Right renal pelvis (tissue), 4 donors: ENCODE results near the gene RGS12. TPM values are rescaled to one million over a fixed set of nuclear protein-coding genes. Genes with fewer than 3 reads are reported as not detected.

ENCODE experiments used
- DNase-seq, 4 donors: peaks; one replicate each; pipeline ENCODE4 v3.0.0-alpha.2; 2013; ENCODE audit warnings: low read depth in 4 of 4, low spot score in 3 of 4, missing footprints in 1 of 4
- polyA plus RNA-seq, 4 donors: library from polyadenylated mRNA; unstranded; fragments of 120-200 nt; gene quantifications; one replicate each; pipeline ENCODE4 v1.2.1, GENCODE V29; 2013; ENCODE audit not compliant: insufficient read length in 4 of 4

RGS12 gene, protein sequence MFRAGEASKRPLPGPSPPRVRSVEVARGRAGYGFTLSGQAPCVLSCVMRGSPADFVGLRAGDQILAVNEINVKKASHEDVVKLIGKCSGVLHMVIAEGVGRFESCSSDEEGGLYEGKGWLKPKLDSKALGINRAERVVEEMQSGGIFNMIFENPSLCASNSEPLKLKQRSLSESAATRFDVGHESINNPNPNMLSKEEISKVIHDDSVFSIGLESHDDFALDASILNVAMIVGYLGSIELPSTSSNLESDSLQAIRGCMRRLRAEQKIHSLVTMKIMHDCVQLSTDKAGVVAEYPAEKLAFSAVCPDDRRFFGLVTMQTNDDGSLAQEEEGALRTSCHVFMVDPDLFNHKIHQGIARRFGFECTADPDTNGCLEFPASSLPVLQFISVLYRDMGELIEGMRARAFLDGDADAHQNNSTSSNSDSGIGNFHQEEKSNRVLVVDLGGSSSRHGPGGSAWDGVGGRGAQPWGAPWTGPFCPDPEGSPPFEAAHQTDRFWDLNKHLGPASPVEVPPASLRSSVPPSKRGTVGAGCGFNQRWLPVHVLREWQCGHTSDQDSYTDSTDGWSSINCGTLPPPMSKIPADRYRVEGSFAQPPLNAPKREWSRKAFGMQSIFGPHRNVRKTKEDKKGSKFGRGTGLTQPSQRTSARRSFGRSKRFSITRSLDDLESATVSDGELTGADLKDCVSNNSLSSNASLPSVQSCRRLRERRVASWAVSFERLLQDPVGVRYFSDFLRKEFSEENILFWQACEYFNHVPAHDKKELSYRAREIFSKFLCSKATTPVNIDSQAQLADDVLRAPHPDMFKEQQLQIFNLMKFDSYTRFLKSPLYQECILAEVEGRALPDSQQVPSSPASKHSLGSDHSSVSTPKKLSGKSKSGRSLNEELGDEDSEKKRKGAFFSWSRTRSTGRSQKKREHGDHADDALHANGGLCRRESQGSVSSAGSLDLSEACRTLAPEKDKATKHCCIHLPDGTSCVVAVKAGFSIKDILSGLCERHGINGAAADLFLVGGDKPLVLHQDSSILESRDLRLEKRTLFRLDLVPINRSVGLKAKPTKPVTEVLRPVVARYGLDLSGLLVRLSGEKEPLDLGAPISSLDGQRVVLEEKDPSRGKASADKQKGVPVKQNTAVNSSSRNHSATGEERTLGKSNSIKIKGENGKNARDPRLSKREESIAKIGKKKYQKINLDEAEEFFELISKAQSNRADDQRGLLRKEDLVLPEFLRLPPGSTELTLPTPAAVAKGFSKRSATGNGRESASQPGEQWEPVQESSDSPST (N-terminal part only)
- 10 to 100 TPM; 36.3 to 49.6 (median 42.8) TPM for polyA plus RNA-seq

DNA sequence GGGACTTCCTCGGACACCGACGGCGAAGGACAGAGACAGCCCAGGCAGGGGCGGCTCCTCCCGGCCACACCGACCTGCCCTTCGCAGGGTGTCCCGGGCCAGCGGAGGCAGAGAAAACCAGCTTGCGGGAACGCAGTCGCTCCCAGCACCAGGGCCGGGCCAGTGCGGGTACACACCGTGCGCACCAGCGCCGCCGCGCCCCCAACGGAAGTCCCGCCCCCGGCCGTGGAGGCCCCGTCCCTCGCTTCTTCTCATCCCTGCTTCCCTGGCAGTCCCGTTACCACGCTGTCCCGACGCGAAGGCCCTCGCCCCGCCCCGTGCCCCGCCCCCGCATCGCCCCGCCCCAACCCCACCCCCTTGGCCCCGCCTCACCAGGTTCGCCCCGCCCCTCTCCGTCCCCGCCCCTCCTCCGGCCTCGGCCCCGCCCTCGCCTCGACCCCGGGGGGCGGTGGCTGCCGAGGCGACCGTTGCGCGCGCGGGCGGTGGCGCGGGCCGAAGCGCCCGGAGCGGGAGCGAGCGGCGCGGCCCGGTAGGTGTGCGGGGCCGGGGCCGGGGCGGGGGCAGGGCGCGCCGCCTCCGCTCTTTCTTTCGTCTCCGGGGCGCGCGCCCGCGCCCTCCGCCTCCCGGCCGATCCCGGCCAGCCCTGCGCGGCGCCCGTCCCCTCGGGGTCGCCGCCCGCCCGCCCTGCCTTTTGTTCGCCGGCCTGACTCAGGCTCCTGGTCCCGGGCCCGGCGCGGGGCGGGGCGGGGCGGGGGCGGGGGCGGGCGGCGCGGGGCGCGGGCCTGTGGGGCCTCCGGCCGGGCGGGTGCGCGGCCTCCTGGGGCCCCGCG is at the start of gene RGS12:
TSS of gene RGS12 (plus strand) at position 451 of the 830 bp plus-strand sequence. CDS start 23,150 bp downstream, outside the sequence.
- peak; percentile 74 to 85 (median 80) for DNase-seq

DNA sequence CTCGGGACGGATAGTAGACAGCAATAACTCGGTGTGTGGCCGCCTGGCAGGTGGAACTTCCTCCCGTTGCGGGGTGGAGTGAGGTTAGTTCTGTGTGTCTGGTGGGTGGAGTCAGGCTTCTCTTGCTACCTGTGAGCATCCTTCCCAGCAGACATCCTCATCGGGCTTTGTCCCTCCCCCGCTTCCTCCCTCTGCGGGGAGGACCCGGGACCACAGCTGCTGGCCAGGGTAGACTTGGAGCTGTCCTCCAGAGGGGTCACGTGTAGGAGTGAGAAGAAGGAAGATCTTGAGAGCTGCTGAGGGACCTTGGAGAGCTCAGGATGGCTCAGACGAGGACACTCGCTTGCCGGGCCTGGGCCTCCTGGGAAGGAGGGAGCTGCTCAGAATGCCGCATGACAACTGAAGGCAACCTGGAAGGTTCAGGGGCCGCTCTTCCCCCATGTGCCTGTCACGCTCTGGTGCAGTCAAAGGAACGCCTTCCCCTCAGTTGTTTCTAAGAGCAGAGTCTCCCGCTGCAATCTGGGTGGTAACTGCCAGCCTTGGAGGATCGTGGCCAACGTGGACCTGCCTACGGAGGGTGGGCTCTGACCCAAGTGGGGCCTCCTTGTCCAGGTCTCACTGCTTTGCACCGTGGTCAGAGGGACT is 49.6 kb upstream of the RGS12 start:
- peak in 1 of 4 donors; percentile 32 for DNase-seq

DNA sequence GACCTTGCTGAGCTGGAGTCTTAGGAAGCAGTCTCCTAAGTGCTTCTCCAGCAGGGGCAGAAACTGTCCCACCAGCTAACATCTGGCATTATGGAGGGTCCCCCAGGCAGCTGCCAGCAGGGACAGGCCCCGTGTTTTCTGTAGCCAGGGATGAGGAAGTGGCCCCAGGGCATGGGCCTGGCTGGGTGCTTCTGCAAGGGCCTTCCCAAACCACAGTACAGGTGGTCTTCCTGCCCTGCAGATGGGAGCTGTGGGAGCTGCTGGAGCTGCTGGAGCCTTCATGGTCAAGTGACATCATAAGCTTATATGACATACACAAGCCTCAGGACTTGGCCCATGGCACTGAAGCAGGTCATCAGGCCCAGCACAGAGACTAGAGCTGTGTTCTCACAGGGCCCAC is 48.8 kb upstream of the RGS12 start:
- no peak for DNase-seq

DNA sequence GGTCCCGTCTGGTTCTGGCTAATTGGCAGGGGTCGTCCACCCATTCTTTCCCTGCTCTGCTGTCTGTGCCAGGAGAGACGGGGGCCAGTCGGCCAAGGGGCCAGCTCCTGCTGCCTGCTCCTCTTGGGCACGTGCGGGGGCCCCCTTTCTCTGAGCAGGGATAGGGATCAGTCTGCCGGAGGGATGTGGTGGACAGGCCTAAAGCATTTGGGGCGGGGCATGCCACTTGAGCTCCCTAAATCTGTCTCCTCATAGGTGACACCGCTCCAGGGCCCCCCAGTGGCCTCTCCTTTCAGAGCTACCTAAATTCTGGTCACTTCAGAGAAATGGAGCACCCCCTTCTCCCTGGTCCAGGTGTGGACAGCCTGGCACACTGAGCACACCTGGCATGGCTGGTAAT is 48.1 kb upstream of the RGS12 start:
- DNase-seq: no peak

DNA sequence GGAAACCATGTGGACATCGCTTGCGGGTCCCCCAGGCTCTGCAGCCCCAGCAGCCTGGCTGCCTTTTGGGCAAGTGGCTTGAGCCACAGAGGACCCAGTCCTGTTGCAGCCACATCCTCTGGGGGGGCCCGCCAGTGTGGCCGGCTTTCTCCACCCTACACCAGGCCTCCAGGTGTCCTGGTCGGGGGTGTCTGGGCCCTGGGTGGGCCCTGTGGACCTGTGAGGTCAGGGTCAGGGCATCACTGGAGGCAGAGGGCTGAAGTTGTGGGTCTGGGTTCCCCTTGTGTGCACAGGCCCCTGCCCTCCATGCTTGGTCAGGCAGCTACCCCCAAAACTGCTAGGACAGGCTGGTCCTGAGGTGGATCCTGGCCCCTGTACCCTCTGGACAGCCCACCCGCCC is 47.1 kb upstream of the RGS12 start:
- DNase-seq: no peak

DNA sequence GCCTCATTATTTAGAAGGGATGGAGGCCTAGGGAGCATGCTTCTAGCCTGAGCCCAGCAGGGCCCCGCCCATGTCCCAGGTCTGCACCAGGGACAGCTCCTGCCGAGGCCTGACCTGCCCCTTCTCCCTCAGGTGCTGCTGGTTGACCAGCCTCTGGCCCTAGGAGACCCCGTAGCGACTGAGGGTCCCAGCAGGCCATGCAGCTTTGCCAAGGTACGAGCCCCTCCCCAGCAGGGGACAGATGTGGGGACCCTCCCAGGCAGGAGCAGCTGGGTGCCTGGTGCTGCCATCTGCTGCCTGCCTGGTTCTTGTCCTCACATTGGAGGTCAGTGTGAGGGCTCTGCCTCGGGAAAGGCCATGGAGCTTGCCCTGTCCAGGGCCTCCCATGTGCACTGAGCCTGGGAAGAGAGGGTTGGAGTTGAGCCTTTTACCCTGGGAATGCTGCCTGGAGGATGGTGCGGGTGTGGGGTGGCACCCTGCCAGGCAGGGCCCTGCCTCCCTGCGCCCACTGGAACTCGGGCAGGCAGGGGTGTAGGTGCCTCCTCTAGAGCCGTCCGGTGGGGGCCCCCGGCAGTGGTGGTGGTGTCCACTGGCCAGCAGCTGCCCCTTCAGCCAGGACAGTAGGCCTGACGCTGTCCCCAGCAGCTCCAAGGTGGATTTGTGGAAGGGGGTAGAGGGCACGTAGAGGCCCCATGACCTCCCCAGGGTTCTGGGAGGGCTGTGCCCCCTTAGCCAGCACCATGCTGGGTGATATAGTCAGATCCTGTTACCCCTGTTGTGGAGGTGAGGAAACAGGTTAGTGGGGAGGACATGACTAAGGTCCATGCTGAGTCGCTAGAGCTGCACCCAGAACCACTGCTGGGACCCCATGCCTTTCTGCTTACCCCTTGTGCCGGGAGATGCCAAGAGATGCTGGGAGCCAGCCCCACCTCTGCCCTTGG is 46.1 kb upstream of the RGS12 start:
- no peak for DNase-seq

DNA sequence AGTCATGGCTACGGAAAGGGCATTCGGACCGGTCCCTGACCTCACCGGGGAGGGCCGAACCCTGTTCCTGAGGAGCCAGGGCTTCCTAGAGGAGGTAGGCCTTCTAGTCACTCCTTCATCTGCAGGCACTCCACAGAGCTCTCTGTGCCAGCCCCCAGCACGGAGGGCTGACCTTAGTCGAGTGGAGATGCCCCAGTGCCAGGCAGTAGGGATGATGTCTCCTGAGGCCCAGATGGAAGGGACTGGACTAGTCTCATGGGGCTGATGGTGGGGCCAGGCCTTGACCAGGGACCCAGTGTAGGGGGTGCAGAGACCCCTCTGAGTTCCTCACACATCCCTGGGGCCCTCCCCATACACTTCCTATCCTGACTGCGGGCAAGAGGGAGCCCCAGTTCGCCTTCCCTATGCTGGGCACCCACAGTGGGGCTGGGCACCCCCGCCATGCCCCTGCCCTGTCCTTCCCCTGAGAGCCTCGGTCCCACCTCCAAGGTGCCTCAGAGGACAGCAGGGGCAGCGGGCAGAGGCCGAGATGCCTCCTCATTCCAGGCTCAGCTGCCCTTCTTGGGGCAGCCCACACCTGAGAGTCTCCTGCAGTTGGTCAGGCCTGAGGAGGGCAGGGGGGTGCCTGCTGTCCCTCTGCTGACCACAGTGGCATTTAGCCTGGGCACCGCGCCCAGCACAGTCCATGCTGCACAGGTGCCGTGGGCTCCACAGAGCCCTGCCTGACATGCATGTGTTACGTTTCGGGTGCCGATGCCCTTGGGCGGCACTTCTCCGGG is 45.2 kb upstream of the RGS12 start:
- no peak for DNase-seq

DNA sequence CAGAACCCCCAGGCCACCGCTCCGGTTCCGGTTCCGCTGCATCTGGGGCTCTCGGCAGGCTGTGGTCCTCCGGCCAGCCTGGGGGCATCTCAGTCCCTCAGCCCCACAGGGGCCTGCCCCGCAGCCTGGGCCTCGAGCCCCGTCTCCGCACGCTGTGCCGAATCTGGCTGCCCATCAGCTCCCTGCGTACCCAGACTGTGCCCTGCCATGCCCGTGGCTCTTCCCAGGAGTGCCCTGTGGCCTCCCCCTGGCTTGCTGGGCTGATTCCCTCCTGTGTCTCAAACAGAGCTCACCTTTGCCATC is 44.7 kb upstream of the RGS12 start:
- DNase-seq: no peak

DNA sequence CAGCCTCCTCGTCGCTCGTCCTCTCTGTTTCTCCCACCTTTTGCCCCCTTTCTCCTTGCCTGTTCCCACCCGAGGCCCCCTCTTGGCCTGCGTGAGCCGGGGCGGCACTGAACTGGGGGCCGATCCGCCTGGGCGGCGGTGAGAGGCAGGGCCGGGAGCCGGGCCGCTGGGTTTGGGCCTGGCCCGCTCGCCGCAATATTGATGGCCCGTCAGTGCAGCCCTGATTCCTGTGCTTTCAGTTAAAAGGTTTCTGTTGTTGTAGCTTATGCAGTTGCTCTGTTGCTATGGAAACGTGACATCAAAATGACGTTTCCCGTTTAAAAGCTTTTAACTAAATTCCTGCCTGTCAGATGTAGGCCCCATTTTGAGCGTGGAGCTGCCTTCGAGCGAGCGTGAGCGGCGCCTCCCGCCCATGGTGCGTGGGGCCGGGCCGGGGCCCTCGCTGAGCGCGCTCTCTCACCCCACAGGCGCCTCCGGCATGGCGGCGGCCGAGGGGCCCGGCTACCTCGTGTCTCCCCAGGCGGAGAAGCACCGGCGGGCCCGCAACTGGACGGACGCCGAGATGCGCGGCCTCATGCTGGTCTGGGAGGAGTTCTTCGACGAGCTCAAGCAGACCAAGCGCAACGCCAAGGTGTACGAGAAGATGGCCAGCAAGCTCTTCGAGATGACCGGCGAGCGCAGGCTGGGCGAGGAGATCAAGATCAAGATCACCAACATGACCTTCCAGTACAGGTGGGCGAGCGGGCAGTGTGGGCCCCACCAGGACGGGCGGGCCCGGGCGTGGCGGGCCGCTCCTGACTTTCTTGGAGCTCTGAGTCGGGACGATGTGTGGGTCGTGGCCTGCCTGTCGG is 43.8 kb upstream of the RGS12 start, which contains the start of gene MSANTD1:
TSS of gene MSANTD1 (plus strand) at position 349 of the 851 bp plus-strand sequence. CDS start at position 413, 64 bp downstream.
- DNase-seq: peak in 1 of 4 donors; percentile 50

DNA sequence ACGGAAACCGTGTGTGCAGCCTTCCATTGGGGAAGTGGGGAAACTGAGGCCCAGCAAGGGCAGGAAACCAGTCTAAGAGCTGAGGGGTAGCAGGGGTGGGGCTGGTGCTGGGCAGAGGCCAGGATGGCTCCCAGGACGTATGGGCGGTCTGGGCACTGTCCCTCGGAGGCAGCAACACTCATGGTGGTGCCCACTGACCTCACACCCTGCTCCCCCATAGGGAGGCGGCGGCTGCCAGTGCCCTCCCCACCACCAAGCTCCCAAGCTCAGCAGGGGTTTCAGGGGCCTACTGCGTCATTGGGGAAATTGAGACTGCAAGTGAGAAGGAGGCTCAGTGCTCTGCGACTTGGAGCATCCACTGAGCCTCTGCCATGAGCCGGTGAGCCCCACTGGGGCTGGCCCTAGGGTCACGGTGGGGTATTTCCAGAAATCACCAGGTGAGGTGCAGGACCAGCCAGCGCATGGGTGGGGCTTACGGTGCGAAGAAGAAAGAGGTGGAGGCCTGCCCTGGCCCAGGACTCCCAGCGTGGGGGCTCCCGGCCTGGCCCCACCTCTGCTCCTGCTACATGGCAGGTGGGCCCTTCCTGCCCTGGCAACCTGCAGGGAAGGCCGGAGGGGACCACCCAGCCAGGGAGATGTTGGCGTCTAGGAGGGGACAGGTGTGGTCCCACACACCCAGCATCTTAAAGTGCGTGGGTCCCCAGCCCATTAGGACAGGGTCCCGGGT is 42.9 kb upstream of the RGS12 start:
- no peak for DNase-seq

DNA sequence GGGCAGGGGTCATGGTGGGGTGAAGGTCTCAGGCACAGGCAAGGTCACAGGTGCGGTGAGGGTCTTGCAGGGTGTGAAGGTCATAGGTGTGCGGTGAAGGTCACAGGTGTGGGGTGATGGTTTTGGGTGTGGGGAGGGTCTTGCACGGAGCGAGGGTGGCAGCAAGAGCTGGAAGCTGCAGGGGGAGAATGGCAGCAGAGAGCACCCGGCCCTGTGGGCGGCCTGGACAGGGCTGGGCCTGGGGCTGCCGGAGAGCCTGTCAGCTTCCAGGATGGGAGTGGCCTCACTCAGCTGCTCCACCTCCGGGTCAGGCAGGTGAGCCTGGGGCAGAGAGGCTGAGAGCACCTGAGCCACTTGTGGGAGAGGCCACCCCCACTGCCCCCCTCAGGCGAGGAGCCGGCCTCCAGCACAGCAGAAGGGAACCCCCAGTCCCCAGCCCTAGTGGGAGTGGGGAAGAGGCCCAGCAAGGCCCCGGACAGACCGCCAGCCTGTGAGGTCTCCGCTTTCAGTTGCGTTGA is 42.3 kb upstream of the RGS12 start:
- DNase-seq: no peak

DNA sequence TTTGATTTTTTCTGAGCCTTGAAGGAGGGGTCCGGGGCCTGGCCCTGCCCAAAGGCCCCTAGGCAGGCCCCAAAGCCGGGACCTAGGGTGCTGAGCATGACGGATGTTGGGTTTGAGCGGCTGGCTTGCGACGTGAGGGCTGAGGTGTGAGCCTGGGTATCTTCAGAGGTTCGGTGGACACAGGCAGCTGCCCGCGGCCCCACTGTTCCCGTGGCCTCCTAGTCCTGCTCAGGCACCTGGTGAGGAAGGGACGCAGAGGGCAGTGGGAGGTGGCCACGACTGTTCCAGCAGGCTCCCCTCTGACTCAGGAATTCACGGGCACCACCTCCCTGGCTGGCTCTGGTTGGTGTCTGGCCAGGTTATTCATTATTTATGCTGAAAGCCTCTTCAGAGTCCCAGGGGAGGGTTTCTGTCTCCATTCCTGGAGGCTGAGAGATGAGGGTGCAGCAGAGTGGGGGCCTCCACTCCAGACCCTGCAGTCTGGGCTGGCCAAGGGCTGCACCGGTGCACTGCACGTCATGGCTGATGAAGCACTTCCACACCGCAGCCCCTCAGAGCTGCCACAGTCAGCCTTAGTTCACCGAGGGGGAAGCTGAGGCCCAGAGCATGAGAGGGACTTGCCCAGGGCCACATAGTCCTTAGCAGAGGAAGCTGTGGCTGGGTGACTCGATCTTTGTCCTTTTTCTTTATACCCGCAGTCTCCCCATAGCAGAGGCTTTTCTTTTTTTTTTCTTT is 41.7 kb upstream of the RGS12 start:
- no peak for DNase-seq

DNA sequence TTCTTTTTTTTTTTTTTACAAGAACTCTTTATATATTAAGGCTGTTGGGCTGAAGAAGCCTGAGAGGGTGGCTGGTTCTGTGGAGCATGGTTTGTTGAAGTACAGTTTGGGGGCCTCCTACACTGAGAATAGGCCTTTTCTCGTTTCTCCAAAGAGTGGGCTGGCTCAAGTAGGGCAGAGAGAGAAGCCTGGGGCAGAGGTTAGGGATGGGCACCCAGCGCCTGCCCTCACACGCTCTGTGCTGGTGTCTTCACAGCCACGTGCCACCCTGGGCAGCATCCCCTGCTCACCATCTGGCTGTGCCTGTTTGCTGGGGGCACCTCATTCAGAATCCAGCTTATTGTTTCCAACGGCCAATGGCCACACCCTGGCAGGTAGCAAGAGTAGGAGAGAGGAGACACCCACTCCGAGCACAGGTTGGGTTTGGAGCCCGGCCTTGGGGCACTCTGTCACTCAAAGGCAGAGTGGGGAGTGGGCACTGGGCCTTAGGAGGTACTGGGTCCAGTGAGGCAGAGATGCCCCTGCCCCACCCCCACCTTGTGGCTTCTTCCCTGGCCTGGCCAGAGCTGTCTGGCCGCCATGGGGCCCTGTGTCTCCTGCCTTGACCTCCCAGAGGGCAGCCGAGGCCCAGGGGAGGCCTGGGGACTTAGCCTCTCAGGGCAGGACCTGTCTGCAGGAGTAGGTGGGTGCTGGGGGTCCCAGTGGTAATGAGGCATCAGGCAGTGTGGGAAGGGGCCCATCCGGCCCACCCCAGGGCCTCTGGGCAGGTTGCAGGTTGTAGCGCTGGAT is 40.9 kb upstream of the RGS12 start:
- DNase-seq: no peak

DNA sequence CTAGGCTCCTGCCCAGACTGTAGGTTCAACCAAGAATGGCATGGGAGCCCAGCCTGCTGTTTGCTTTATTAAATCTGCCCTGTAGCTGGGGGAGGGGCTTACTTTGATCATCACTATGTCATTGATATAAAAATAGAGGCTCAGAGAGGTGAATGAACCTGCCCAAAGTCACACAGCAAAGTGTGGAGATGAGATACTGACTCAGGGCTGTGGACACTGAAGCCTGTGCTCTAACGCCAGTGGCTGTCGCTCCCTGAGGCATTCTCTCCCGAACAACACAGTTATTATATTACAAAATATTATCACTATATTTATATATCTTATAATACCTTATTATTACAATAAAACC is 40.4 kb upstream of the RGS12 start:
- DNase-seq: no peak
